ENCODE measurements around the gene MCF2L2. TPM values are rescaled to one million over a fixed set of nuclear protein-coding genes. Genes with fewer than 3 reads are reported as not detected.

The MCF2L2 gene
- total and polyA plus RNA-seq, 4 donors, result 0.13 to 1.0 (median 0.54) TPM

- DNase-seq (no peak), ATAC-seq (ENCODE audit: low FRiP score) (no peak)
- intact Hi-C loops (cut with DNase I), result no loop called here
- H3K4me3 ChIP-seq (ENCODE audit: low read length in 2 of 2), result no peak overlapping the region
- no peaks in the 10 kb centered on the region for H3K27me3 ChIP-seq (ENCODE audit: control insufficient read depth in 1 of 2, insufficient read depth in 2 of 2, low read length in 1 of 2)
- no peaks in the 10 kb centered on the region for H3K36me3 ChIP-seq (ENCODE audit: control insufficient read depth in 1 of 2, insufficient read depth in 2 of 2, low read length in 1 of 2)
- no peak overlapping the region for H3K27ac ChIP-seq (ENCODE audit: low read depth in 1 of 2, low read length in 2 of 2)
- WGBS, 2 donors, result 83% methylated on average over 1 of the region's 1 CpG
- H3K4me1 ChIP-seq (ENCODE audit: control insufficient read depth in 1 of 2, insufficient read depth in 2 of 2, low read length in 2 of 2), result no peaks in the 10 kb centered on the region
- peaks cover 2% of the 10 kb centered on the region for H3K9me3 ChIP-seq (ENCODE audit: control insufficient read depth, low read length)
These were observed 10.3 kb upstream of the MCF2L2 start for GRCh38 chr3:183438735-183439134.

GRCh38 chr3:183437666-183438564, 9.5 kb upstream of the MCF2L2 start:
- intact Hi-C loops (cut with DNase I), result no loop called here
- Histone ChIP-seq H3K9me3 (ENCODE audit: control insufficient read depth, low read length) (no peaks in the 10 kb centered on the region), H3K4me3 (ENCODE audit: low read length in 2 of 2) (no peak overlapping the region), H3K4me1 (ENCODE audit: control insufficient read depth in 1 of 2, insufficient read depth in 2 of 2, low read length in 2 of 2) (no peaks in the 10 kb centered on the region), H3K27ac (ENCODE audit: low read depth in 1 of 2, low read length in 2 of 2) (no peak overlapping the region), H3K27me3 (ENCODE audit: control insufficient read depth in 1 of 2, insufficient read depth in 2 of 2, low read length in 1 of 2) (no peaks in the 10 kb centered on the region), H3K36me3 (ENCODE audit: control insufficient read depth in 1 of 2, insufficient read depth in 2 of 2, low read length in 1 of 2) (no peaks in the 10 kb centered on the region)
- 80 to 84% methylated on average over 6 of the region's 6 CpGs for WGBS, 2 donors
- DNase-seq, result no peak
- ATAC-seq (ENCODE audit: low FRiP score), result no peak

GRCh38 chr3:183437061-183437460, 8.6 kb upstream of the MCF2L2 start:
- Histone ChIP-seq H3K27ac (ENCODE audit: low read depth in 1 of 2, low read length in 2 of 2) (no peak overlapping the region), H3K9me3 (ENCODE audit: control insufficient read depth, low read length) (no peaks in the 10 kb centered on the region), H3K4me1 (ENCODE audit: control insufficient read depth in 1 of 2, insufficient read depth in 2 of 2, low read length in 2 of 2) (no peaks in the 10 kb centered on the region), H3K27me3 (ENCODE audit: control insufficient read depth in 1 of 2, insufficient read depth in 2 of 2, low read length in 1 of 2) (no peaks in the 10 kb centered on the region), H3K4me3 (ENCODE audit: low read length in 2 of 2) (no peak overlapping the region), H3K36me3 (ENCODE audit: control insufficient read depth in 1 of 2, insufficient read depth in 2 of 2, low read length in 1 of 2) (no peaks in the 10 kb centered on the region)
- ATAC-seq (ENCODE audit: low FRiP score) (no peak), DNase-seq (no peak)
- intact Hi-C loops (cut with DNase I), result no loop called here
- WGBS, 2 donors, result 76 to 83% methylated on average over 1 of the region's 1 CpG

- Histone ChIP-seq H3K27ac (ENCODE audit: low read depth in 1 of 2, low read length in 2 of 2) (no peak overlapping the region), H3K4me3 (ENCODE audit: low read length in 2 of 2) (no peak overlapping the region), H3K4me1 (ENCODE audit: control insufficient read depth in 1 of 2, insufficient read depth in 2 of 2, low read length in 2 of 2) (no peaks in the 10 kb centered on the region), H3K36me3 (ENCODE audit: control insufficient read depth in 1 of 2, insufficient read depth in 2 of 2, low read length in 1 of 2) (no peaks in the 10 kb centered on the region), H3K9me3 (ENCODE audit: control insufficient read depth, low read length) (no peaks in the 10 kb centered on the region), H3K27me3 (ENCODE audit: control insufficient read depth in 1 of 2, insufficient read depth in 2 of 2, low read length in 1 of 2) (no peaks in the 10 kb centered on the region)
- 86 to 100% methylated on average over 1 of the region's 1 CpG for WGBS, 2 donors
- DNase-seq (no peak), ATAC-seq (ENCODE audit: low FRiP score) (no peak)
- intact Hi-C loops (cut with DNase I), result no loop called here
These were observed 7.2 kb upstream of the MCF2L2 start for GRCh38 chr3:183435661-183436060.

- H3K27ac ChIP-seq (ENCODE audit: low read depth in 1 of 2, low read length in 2 of 2), result no peak overlapping the region
- no peaks in the 10 kb centered on the region for H3K36me3 ChIP-seq (ENCODE audit: control insufficient read depth in 1 of 2, insufficient read depth in 2 of 2, low read length in 1 of 2)
- DNase-seq (no peak), ATAC-seq (ENCODE audit: low FRiP score) (no peak)
- no peaks in the 10 kb centered on the region for H3K4me1 ChIP-seq (ENCODE audit: control insufficient read depth in 1 of 2, insufficient read depth in 2 of 2, low read length in 2 of 2)
- no peak overlapping the region for H3K4me3 ChIP-seq (ENCODE audit: low read length in 2 of 2)
- intact Hi-C loops (cut with DNase I), result no loop called here
- no peaks in the 10 kb centered on the region for H3K9me3 ChIP-seq (ENCODE audit: control insufficient read depth, low read length)
- 90 to 94% methylated on average over 2 of the region's 2 CpGs for WGBS, 2 donors
- H3K27me3 ChIP-seq (ENCODE audit: control insufficient read depth in 1 of 2, insufficient read depth in 2 of 2, low read length in 1 of 2), result no peaks in the 10 kb centered on the region
These were observed 6.6 kb upstream of the MCF2L2 start for GRCh38 chr3:183434992-183435391.

- 31 to 33% methylated on average over 7 to 9 of the region's 9 CpGs for WGBS, 2 donors
- no peaks in the 10 kb centered on the region for H3K9me3 ChIP-seq (ENCODE audit: control insufficient read depth, low read length)
- no peak for DNase-seq
- H3K4me1 ChIP-seq (ENCODE audit: control insufficient read depth in 1 of 2, insufficient read depth in 2 of 2, low read length in 2 of 2), result no peaks in the 10 kb centered on the region
- intact Hi-C loops (cut with DNase I), result no loop called here
- ATAC-seq (ENCODE audit: low FRiP score), result no peak
- H3K36me3 ChIP-seq (ENCODE audit: control insufficient read depth in 1 of 2, insufficient read depth in 2 of 2, low read length in 1 of 2), result no peaks in the 10 kb centered on the region
- no peak overlapping the region for H3K4me3 ChIP-seq (ENCODE audit: low read length in 2 of 2)
- no peak overlapping the region for H3K27ac ChIP-seq (ENCODE audit: low read depth in 1 of 2, low read length in 2 of 2)
- no peaks in the 10 kb centered on the region for H3K27me3 ChIP-seq (ENCODE audit: control insufficient read depth in 1 of 2, insufficient read depth in 2 of 2, low read length in 1 of 2)
These were observed 6.1 kb upstream of the MCF2L2 start for GRCh38 chr3:183434503-183434902.

- whole genome bisulfite sequencing, 2 donors, result 86% methylated on average over 5 of the region's 5 CpGs
These were observed 2.0 kb upstream of the MCF2L2 start for GRCh38 chr3:183430325-183430957.

GRCh38 chr3:183427876-183428446, 458 bp downstream of the MCF2L2 start:
- peak overlapping the region; percentile 33 to 57 for H3K4me3 ChIP-seq (ENCODE audit: low read length in 2 of 2)
- DNase-seq (peak; percentile 79 to 87), ATAC-seq (ENCODE audit: low FRiP score) (no peak)
- no peak overlapping the region for H3K27ac ChIP-seq (ENCODE audit: low read depth in 1 of 2, low read length in 2 of 2)
- intact Hi-C loops (cut with DNase I), result no loop called here
- H3K27me3 ChIP-seq (ENCODE audit: control insufficient read depth in 1 of 2, insufficient read depth in 2 of 2, low read length in 1 of 2), result no peaks in the 10 kb centered on the region
- no peaks in the 10 kb centered on the region for H3K36me3 ChIP-seq (ENCODE audit: control insufficient read depth in 1 of 2, insufficient read depth in 2 of 2, low read length in 1 of 2)
- 1% methylated on average over 38 to 47 of the region's 47 CpGs for WGBS, 2 donors
- no peaks in the 10 kb centered on the region for H3K9me3 ChIP-seq (ENCODE audit: control insufficient read depth, low read length)
- H3K4me1 ChIP-seq (ENCODE audit: control insufficient read depth in 1 of 2, insufficient read depth in 2 of 2, low read length in 2 of 2), result no peaks in the 10 kb centered on the region

More at GRCh38 chr3:183430325-183430957, 2.0 kb upstream of the MCF2L2 start:
- Histone ChIP-seq H3K36me3 (ENCODE audit: control insufficient read depth in 1 of 2, insufficient read depth in 2 of 2, low read length in 1 of 2) (no peaks in the 10 kb centered on the region), H3K4me1 (ENCODE audit: control insufficient read depth in 1 of 2, insufficient read depth in 2 of 2, low read length in 2 of 2) (no peaks in the 10 kb centered on the region), H3K27me3 (ENCODE audit: control insufficient read depth in 1 of 2, insufficient read depth in 2 of 2, low read length in 1 of 2) (no peaks in the 10 kb centered on the region), H3K4me3 (ENCODE audit: low read length in 2 of 2) (no peak overlapping the region), H3K27ac (ENCODE audit: low read depth in 1 of 2, low read length in 2 of 2) (no peak overlapping the region), H3K9me3 (ENCODE audit: control insufficient read depth, low read length) (no peaks in the 10 kb centered on the region)
- no peak for ATAC-seq (ENCODE audit: low FRiP score)
- DNase-seq, result no peak
- intact Hi-C loops (cut with DNase I), result no loop called here
